ENCODE results near the gene FGFR1OP2.

DNA sequence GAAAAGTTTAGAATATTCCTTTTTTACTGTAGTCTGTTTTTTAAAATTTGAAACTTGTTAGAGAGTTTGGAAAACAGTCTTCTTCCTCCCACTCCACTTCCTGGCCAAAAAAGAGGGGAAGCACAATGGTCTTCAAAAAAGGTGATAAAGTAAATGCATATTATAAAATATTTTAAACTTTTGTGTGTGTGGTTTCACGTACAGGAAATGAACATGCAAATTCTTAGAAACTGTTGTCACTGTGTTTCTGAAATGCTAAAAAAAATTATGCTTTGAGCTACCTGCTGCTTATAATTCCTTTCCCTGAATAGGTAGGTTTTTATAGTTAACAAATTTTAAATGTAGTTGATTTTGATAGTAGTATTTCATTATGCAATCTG, 2.9 kb downstream of the FGFR1OP2 start:
- TF ChIP-seq, protein P1, sequence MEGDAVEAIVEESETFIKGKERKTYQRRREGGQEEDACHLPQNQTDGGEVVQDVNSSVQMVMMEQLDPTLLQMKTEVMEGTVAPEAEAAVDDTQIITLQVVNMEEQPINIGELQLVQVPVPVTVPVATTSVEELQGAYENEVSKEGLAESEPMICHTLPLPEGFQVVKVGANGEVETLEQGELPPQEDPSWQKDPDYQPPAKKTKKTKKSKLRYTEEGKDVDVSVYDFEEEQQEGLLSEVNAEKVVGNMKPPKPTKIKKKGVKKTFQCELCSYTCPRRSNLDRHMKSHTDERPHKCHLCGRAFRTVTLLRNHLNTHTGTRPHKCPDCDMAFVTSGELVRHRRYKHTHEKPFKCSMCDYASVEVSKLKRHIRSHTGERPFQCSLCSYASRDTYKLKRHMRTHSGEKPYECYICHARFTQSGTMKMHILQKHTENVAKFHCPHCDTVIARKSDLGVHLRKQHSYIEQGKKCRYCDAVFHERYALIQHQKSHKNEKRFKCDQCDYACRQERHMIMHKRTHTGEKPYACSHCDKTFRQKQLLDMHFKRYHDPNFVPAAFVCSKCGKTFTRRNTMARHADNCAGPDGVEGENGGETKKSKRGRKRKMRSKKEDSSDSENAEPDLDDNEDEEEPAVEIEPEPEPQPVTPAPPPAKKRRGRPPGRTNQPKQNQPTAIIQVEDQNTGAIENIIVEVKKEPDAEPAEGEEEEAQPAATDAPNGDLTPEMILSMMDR (IDR thresholded peaks at IDR 0.05) = no peak
- TF ChIP-seq POLR2AphosphoS5 (IDR thresholded peaks at IDR 0.05) (no peak), POLR2A (IDR thresholded peaks at IDR 0.05) (no peak), EP300 (IDR thresholded peaks at IDR 0.05) (no peak)

Measured in suprapubic skin (tissue), 4 donors.